Suppressor macrophage treated with lipopolysaccharide for 4 hours (primary cell): Measurements from ENCODE around the gene AKAP1.

Source experiments
- DNase-seq: peaks from one replicate; pipeline ENCODE4 v3.0.0-alpha.2; 2020

Gene AKAP1

GRCh38 chr17:57107498-57108101, 22.6 kb downstream of the AKAP1 start:
- DNase-seq = no peak

- DNase-seq = no peak
These were observed 23.8 kb downstream of the AKAP1 start for GRCh38 chr17:57108671-57109392.

- no peak for DNase-seq
These were observed 24.5 kb downstream of the AKAP1 start for GRCh38 chr17:57109393-57110151.

- no peak for DNase-seq
These were observed 25.1 kb downstream of the AKAP1 start for GRCh38 chr17:57110152-57110542.

- no peak for DNase-seq
These were observed 25.7 kb downstream of the AKAP1 start for GRCh38 chr17:57110579-57111325.

- no peak for DNase-seq
These were observed 26.3 kb downstream of the AKAP1 start for GRCh38 chr17:57111386-57111785.

GRCh38 chr17:57113011-57113410, 28.0 kb downstream of the AKAP1 start:
- no peak for DNase-seq

- no peak for DNase-seq
These were observed 28.6 kb downstream of the AKAP1 start for GRCh38 chr17:57113656-57114055.

GRCh38 chr17:57114085-57114673, 29.1 kb downstream of the AKAP1 start:
- peak; percentile 57 for DNase-seq

GRCh38 chr17:57115377-57115776, 30.3 kb downstream of the AKAP1 start:
- no peak for DNase-seq

GRCh38 chr17:57115916-57116315, 30.9 kb downstream of the AKAP1 start:
- no peak for DNase-seq

GRCh38 chr17:57117798-57118197, 32.8 kb downstream of the AKAP1 start:
- DNase-seq = no peak

GRCh38 chr17:57120814-57121213, 35.8 kb downstream of the AKAP1 start:
- no peak for DNase-seq

- peak; percentile 21 for DNase-seq
These were observed 36.4 kb downstream of the AKAP1 start for GRCh38 chr17:57121308-57122042.

- no peak for DNase-seq
These were observed 39.0 kb downstream of the AKAP1 start for GRCh38 chr17:57124053-57124452.

- DNase-seq = no peak
These were observed 40.4 kb downstream of the AKAP1 start for GRCh38 chr17:57125406-57125805.

GRCh38 chr17:57125866-57126265, 40.8 kb downstream of the AKAP1 start:
- DNase-seq = no peak

- peak; percentile 88 for DNase-seq
These were observed 45.8 kb downstream of the AKAP1 start for GRCh38 chr17:57130708-57131461.

GRCh38 chr17:57132663-57133062, 47.6 kb downstream of the AKAP1 start:
- DNase-seq = no peak

- DNase-seq = no peak
These were observed 48.4 kb downstream of the AKAP1 start for GRCh38 chr17:57133486-57133885.

- DNase-seq = no peak
These were observed 50.2 kb downstream of the AKAP1 start for GRCh38 chr17:57135026-57135788.
